ENCODE data around the gene CDNF. TPM values are rescaled to one million over a fixed set of nuclear protein-coding genes. Genes with fewer than 3 reads are reported as not detected.

Gene CDNF
- total and polyA plus RNA-seq, 4 donors = 1.5 to 5.9 (median 2.9) TPM

GRCh38 chr10:14781763-14782162, 56.1 kb downstream of the CDNF start:
- Histone ChIP-seq H3K4me1 (ENCODE audit: control insufficient read depth in 4 of 4, insufficient read depth in 4 of 4, low read length in 3 of 4) (peaks cover 0 to 3% (median 0%) of the 10 kb centered on the region in 4 donors), H3K36me3 (ENCODE audit: control insufficient read depth in 4 of 4, insufficient read depth in 3 of 4, low read depth in 1 of 4, low read length in 3 of 4) (no peaks in the 10 kb centered on the region), H3K27me3 (ENCODE audit: control insufficient read depth in 4 of 4, insufficient read depth in 4 of 4, low read length in 3 of 4) (no peaks in the 10 kb centered on the region), H3K9me3 (ENCODE audit: control insufficient read depth in 4 of 4, low read length in 3 of 4) (no peaks in the 10 kb centered on the region), H3K9ac (ENCODE audit: low read depth in 1 of 2, low read length in 2 of 2) (no peak overlapping the region), H3K27ac (ENCODE audit: low read depth in 1 of 2, low read length in 2 of 2) (no peak overlapping the region), H3K4me3 (ENCODE audit: low read depth in 1 of 3, low read length in 3 of 3) (no peak overlapping the region)
- peak; percentile 75 for TF ChIP-seq NR2F2 (IDR thresholded peaks at IDR 0.05)
- TF ChIP-seq, protein P1, sequence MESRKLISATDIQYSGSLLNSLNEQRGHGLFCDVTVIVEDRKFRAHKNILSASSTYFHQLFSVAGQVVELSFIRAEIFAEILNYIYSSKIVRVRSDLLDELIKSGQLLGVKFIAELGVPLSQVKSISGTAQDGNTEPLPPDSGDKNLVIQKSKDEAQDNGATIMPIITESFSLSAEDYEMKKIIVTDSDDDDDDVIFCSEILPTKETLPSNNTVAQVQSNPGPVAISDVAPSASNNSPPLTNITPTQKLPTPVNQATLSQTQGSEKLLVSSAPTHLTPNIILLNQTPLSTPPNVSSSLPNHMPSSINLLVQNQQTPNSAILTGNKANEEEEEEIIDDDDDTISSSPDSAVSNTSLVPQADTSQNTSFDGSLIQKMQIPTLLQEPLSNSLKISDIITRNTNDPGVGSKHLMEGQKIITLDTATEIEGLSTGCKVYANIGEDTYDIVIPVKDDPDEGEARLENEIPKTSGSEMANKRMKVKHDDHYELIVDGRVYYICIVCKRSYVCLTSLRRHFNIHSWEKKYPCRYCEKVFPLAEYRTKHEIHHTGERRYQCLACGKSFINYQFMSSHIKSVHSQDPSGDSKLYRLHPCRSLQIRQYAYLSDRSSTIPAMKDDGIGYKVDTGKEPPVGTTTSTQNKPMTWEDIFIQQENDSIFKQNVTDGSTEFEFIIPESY (IDR thresholded peaks at IDR 0.05) = no peak
- DNase-seq (ENCODE audit: low spot score) = no peak
- 75% methylated on average over 7 of the region's 7 CpGs for WGBS

DNA sequence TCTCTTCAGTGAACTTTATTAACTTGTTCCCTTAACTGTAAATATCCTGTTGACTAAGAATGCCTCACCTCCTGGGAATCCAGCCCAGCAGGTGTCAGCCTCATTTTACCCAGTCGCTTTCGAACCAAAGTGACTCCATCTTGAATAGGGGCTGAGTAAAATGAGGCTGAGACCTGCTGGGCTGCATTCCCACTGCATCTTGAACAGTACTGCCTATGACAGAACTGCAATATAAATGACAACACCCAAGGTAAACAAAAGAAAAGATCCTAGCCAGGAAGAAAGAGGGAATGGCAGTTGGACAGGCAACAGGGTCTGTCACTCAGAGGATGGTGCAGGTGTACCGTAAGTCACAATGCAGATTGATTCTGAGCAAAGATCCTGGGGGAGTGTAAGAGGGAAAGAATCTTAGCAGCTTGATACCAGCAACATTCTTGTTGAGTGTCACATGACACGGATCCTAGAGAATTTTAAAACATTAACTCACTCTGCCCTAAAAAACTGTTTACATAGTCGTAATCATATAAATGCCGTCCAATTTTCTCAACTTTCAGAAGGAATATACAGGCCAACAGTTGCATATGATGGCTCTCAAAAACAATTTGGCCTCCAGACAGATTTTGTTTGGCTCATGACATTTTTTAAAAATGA, 58.7 kb downstream of the CDNF start:
- H3K9me3 ChIP-seq (ENCODE audit: control insufficient read depth in 4 of 4, low read length in 3 of 4) = no peaks in the 10 kb centered on the region
- no peak overlapping the region for H3K9ac ChIP-seq (ENCODE audit: low read depth in 1 of 2, low read length in 2 of 2)
- peaks cover 0 to 3% (median 0%) of the 10 kb centered on the region in 4 donors for H3K4me1 ChIP-seq (ENCODE audit: control insufficient read depth in 4 of 4, insufficient read depth in 4 of 4, low read length in 3 of 4)
- TF ChIP-seq JUND (IDR thresholded peaks at IDR 0.05) = no peak
- TF ChIP-seq HNF4G (IDR thresholded peaks at IDR 0.05) = no peak
- no peak for TF ChIP-seq SP1 (IDR thresholded peaks at IDR 0.05)
- TF ChIP-seq, protein P1 (IDR thresholded peaks at IDR 0.05) = no peak
- TF ChIP-seq RXRA (IDR thresholded peaks at IDR 0.05) = no peak
- no peak for TF ChIP-seq TAF1 (conservative IDR thresholded peaks at IDR 0.05)
- no peak for TF ChIP-seq EGR1 (IDR thresholded peaks at IDR 0.05; ENCODE audit: low read depth in 2 of 2)
- TF ChIP-seq ATF3 (IDR thresholded peaks at IDR 0.05) = no peak
- TF ChIP-seq MAX (IDR thresholded peaks at IDR 0.05) = no peak
- TF ChIP-seq RAD21 (IDR thresholded peaks at IDR 0.05) = no peak
- TF ChIP-seq, protein P2, sequence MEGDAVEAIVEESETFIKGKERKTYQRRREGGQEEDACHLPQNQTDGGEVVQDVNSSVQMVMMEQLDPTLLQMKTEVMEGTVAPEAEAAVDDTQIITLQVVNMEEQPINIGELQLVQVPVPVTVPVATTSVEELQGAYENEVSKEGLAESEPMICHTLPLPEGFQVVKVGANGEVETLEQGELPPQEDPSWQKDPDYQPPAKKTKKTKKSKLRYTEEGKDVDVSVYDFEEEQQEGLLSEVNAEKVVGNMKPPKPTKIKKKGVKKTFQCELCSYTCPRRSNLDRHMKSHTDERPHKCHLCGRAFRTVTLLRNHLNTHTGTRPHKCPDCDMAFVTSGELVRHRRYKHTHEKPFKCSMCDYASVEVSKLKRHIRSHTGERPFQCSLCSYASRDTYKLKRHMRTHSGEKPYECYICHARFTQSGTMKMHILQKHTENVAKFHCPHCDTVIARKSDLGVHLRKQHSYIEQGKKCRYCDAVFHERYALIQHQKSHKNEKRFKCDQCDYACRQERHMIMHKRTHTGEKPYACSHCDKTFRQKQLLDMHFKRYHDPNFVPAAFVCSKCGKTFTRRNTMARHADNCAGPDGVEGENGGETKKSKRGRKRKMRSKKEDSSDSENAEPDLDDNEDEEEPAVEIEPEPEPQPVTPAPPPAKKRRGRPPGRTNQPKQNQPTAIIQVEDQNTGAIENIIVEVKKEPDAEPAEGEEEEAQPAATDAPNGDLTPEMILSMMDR (IDR thresholded peaks at IDR 0.05; ENCODE audit: low read depth, low read length, missing input control) = no peak
- no peak overlapping the region for H3K4me3 ChIP-seq (ENCODE audit: low read depth in 1 of 3, low read length in 3 of 3)
- no peak overlapping the region for H3K27ac ChIP-seq (ENCODE audit: low read depth in 1 of 2, low read length in 2 of 2)
- H3K36me3 ChIP-seq (ENCODE audit: control insufficient read depth in 4 of 4, insufficient read depth in 3 of 4, low read depth in 1 of 4, low read length in 3 of 4) = no peaks in the 10 kb centered on the region
- H3K27me3 ChIP-seq (ENCODE audit: control insufficient read depth in 4 of 4, insufficient read depth in 4 of 4, low read length in 3 of 4) = no peaks in the 10 kb centered on the region
- no peak for DNase-seq (ENCODE audit: low spot score)
- WGBS = 59% methylated on average over 6 of the region's 6 CpGs
